ENCODE data around the gene CADPS. TPM values are rescaled to one million over a fixed set of nuclear protein-coding genes. Genes with fewer than 3 reads are reported as not detected.

Gene CADPS
- total RNA-seq, 1 experiment from 2014 or later = 7.0 TPM

DNA sequence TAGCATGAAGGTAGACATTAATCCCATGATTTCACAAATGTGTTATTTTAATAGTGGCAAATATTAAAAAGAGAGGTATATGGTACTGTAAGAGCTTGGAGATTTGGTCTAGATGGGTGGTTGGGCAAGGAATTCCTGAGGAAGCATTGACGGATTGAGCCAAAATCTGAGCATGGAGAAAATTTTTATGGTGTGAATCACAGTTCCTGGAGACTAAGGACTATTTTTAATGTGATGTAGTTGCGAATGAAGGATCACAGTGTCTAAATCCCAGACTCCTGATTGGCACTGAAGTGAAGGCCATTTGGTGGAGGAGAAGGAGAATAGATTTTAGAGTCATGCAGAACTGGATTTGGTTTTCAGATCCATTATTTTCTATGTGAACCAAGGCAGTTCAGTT, 313.2 kb downstream of the CADPS start:
- Mint-ChIP-seq H3K27ac (no peak overlapping the region), H3K36me3 (no peaks in the 10 kb centered on the region), H3K4me3 (no peak overlapping the region), H3K9me3 (no peaks in the 10 kb centered on the region), H3K27me3 (ENCODE audit: low read depth) (peaks cover 4% of the 10 kb centered on the region), H3K4me1 (peaks cover 5% of the 10 kb centered on the region; the same call in 1 of the 2 replicates)
- ATAC-seq (no peak), DNase-seq (ENCODE audit: low spot score) (no peak)
- TF ChIP-seq, protein P1, sequence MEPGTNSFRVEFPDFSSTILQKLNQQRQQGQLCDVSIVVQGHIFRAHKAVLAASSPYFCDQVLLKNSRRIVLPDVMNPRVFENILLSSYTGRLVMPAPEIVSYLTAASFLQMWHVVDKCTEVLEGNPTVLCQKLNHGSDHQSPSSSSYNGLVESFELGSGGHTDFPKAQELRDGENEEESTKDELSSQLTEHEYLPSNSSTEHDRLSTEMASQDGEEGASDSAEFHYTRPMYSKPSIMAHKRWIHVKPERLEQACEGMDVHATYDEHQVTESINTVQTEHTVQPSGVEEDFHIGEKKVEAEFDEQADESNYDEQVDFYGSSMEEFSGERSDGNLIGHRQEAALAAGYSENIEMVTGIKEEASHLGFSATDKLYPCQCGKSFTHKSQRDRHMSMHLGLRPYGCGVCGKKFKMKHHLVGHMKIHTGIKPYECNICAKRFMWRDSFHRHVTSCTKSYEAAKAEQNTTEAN (CRISPR knock-in tag; IDR thresholded peaks at IDR 0.05) = no peak
- TF ChIP-seq, protein P2, sequence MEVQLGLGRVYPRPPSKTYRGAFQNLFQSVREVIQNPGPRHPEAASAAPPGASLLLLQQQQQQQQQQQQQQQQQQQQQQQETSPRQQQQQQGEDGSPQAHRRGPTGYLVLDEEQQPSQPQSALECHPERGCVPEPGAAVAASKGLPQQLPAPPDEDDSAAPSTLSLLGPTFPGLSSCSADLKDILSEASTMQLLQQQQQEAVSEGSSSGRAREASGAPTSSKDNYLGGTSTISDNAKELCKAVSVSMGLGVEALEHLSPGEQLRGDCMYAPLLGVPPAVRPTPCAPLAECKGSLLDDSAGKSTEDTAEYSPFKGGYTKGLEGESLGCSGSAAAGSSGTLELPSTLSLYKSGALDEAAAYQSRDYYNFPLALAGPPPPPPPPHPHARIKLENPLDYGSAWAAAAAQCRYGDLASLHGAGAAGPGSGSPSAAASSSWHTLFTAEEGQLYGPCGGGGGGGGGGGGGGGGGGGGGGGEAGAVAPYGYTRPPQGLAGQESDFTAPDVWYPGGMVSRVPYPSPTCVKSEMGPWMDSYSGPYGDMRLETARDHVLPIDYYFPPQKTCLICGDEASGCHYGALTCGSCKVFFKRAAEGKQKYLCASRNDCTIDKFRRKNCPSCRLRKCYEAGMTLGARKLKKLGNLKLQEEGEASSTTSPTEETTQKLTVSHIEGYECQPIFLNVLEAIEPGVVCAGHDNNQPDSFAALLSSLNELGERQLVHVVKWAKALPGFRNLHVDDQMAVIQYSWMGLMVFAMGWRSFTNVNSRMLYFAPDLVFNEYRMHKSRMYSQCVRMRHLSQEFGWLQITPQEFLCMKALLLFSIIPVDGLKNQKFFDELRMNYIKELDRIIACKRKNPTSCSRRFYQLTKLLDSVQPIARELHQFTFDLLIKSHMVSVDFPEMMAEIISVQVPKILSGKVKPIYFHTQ (CRISPR knock-in tag; IDR thresholded peaks at IDR 0.05) = no peak
- TF ChIP-seq PRRX2 (CRISPR knock-in tag; IDR thresholded peaks at IDR 0.05) = no peak
- no peak for TF ChIP-seq KAT7 (CRISPR knock-in tag; IDR thresholded peaks at IDR 0.05; ENCODE audit: borderline replicate concordance)
- TF ChIP-seq, protein P3, sequence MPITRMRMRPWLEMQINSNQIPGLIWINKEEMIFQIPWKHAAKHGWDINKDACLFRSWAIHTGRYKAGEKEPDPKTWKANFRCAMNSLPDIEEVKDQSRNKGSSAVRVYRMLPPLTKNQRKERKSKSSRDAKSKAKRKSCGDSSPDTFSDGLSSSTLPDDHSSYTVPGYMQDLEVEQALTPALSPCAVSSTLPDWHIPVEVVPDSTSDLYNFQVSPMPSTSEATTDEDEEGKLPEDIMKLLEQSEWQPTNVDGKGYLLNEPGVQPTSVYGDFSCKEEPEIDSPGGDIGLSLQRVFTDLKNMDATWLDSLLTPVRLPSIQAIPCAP (CRISPR knock-in tag; IDR thresholded peaks at IDR 0.05) = no peak
- POLR2A ChIA-PET = no interaction called here
- CTCF ChIA-PET = interaction anchor here (1.4 kb wide), 1 partner anchor 230 kb away, joined by 3 read pairs; no protein-coding TSS in a partner anchor

DNA sequence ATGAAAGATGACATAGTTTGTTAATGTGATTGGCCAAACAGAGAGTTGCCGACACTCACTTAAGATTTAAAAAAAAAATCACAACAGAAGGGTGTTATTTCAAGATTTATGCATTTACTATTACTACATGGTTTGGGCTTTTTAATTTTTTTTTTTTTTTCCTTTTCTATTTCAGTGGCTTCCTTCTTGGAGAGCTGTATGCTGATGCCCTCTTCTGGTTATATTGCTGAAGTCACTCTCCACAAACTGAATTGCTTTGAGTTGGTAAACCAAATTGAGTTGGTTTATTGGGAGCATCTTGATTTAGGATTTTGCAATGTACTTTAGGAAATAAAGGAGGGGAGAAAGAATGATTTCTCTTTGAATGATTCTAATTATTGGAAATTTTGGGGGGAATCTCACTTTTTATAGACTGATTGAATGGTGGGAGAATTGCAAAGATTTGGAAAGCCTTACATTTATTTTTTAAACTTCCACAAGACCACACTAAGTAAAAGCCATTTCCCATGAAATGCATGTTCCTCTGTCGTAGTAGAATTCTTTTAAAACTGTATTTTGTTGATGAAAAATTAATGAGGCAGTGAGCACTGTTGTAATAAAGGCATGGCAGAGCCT, 315.3 kb downstream of the CADPS start:
- H3K4me1 Mint-ChIP-seq = peaks cover 20% of the 10 kb centered on the region
- no peaks in the 10 kb centered on the region for H3K36me3 Mint-ChIP-seq
- ChIA-PET CTCF (interaction anchor here (0.6 to 1.8 kb wide), 21 partner anchors 10 to 234 kb away, joined by 3 to 11 read pairs (median 4); no protein-coding TSS in a partner anchor), POLR2A (interaction anchor here (0.7 kb wide), 1 partner anchor 141 kb away, joined by 6 read pairs; no protein-coding TSS in a partner anchor)
- 0 out of 2 replicates have a peak overlapping the region, but pooled peaks have one; percentile 77 for H3K27ac Mint-ChIP-seq
- peaks cover 4% of the 10 kb centered on the region for H3K27me3 Mint-ChIP-seq (ENCODE audit: low read depth)
- DNase-seq (ENCODE audit: low spot score) (no peak), ATAC-seq (no peak)
- TF ChIP-seq ZNF396 (CRISPR knock-in tag; IDR thresholded peaks at IDR 0.05; ENCODE audit: borderline replicate concordance) (no peak), ZNF416 (CRISPR knock-in tag; IDR thresholded peaks at IDR 0.05) (no peak), NFE2L1 (CRISPR knock-in tag; IDR thresholded peaks at IDR 0.05) (no peak), MXD4 (CRISPR knock-in tag; IDR thresholded peaks at IDR 0.05; ENCODE audit: borderline replicate concordance) (no peak)
- TF ChIP-seq, protein P4, sequence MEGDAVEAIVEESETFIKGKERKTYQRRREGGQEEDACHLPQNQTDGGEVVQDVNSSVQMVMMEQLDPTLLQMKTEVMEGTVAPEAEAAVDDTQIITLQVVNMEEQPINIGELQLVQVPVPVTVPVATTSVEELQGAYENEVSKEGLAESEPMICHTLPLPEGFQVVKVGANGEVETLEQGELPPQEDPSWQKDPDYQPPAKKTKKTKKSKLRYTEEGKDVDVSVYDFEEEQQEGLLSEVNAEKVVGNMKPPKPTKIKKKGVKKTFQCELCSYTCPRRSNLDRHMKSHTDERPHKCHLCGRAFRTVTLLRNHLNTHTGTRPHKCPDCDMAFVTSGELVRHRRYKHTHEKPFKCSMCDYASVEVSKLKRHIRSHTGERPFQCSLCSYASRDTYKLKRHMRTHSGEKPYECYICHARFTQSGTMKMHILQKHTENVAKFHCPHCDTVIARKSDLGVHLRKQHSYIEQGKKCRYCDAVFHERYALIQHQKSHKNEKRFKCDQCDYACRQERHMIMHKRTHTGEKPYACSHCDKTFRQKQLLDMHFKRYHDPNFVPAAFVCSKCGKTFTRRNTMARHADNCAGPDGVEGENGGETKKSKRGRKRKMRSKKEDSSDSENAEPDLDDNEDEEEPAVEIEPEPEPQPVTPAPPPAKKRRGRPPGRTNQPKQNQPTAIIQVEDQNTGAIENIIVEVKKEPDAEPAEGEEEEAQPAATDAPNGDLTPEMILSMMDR (IDR thresholded peaks at IDR 0.05) = no peak
- no peaks in the 10 kb centered on the region for H3K9me3 Mint-ChIP-seq
- H3K4me3 Mint-ChIP-seq = no peak overlapping the region

DNA sequence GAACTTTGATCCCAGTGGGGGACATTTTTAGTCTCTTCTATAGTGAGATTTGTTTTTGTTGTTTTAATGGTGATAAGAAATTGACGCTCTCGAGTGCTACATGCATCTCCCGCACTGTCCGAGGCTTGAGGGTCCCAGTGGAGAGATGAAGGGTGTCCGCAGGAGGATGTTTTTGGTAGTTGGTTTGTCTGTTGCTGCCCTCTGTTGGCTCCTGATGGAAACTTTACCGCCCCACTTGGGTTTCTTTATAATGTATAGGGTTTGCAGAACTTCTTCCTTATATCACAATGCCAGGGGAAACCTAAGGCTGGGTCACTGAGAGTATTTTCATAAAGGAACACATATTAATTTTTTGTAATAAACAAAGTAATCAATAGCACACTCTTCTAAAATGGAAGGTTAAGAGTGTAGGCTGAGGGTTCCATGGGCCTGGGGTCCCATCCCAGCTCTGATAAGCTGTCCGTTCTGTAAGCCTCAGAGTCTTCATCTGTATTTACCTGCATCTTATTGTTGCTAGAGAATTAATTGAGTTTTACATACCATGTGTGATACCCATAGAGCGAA, 316.6 kb downstream of the CADPS start:
- DNase-seq (ENCODE audit: low spot score) (peak; percentile 69), ATAC-seq (peak; percentile 90)
- H3K27ac Mint-ChIP-seq = no peak overlapping the region
- no peaks in the 10 kb centered on the region for H3K36me3 Mint-ChIP-seq
- TF ChIP-seq IRF2 (CRISPR knock-in tag; IDR thresholded peaks at IDR 0.05; ENCODE audit: borderline replicate concordance, low read depth) = no peak
- TF ChIP-seq, protein P4 (IDR thresholded peaks at IDR 0.05) = peak; percentile 53
- no peak overlapping the region for H3K4me3 Mint-ChIP-seq
- H3K27me3 Mint-ChIP-seq (ENCODE audit: low read depth) = peaks cover 4% of the 10 kb centered on the region
- peaks cover 20% of the 10 kb centered on the region for H3K4me1 Mint-ChIP-seq
- POLR2A ChIA-PET = no interaction called here
- CTCF ChIA-PET = interaction anchor here (0.5 to 1.8 kb wide), 13 partner anchors 13 to 757 kb away, joined by 3 to 11 read pairs (median 3); no protein-coding TSS in a partner anchor
- H3K9me3 Mint-ChIP-seq = no peaks in the 10 kb centered on the region
